ENCODE results near the gene BCL7B. TPM values are rescaled to one million over a fixed set of nuclear protein-coding genes. Genes with fewer than 3 reads are reported as not detected.

The BCL7B gene
- total and polyA plus RNA-seq, 7 donors, result 58.1 to 155 (median 114) TPM

- Histone ChIP-seq H3K4me3 (peak overlapping the region; percentile 60 to 97 (median 92)), H3K36me3 (peaks cover 0 to 10% (median 0%) of the 10 kb centered on the region in 4 donors), H3K27me3 (no peaks in the 10 kb centered on the region), H3K4me1 (peaks cover 0 to 56% (median 47%) of the 10 kb centered on the region in 4 donors), H3K9me3 (no peaks in the 10 kb centered on the region), H3K27ac (peak overlapping the region; percentile 86 to 99 (median 93))
- no peak for DNase-seq
- 1% methylated on average over 62 of the region's 62 CpGs for WGBS, 2 donors
- intact Hi-C loops (cut with DNase I), result loop anchor here (1.0 to 5.0 kb wide), 3 partner anchors 36 to 161 kb away; partner anchors contain the start of genes BCL7B, BUD23, DNAJC30 and TBL2
- TF ChIP-seq EP300 (IDR thresholded peaks at IDR 0.05), result no peak
- no peak for TF ChIP-seq POLR2A (IDR thresholded peaks at IDR 0.05)
- TF ChIP-seq CTCF (IDR thresholded peaks at IDR 0.05), result no peak
- no peak for TF ChIP-seq POLR2AphosphoS5 (IDR thresholded peaks at IDR 0.05)
Measured at GRCh38 chr7:73521636-73522104, 35.8 kb downstream of the BCL7B start.

- Histone ChIP-seq H3K36me3 (peaks cover 0 to 18% (median under 1%) of the 10 kb centered on the region in 4 donors), H3K9me3 (no peaks in the 10 kb centered on the region), H3K4me1 (peaks cover 0 to 62% (median 47%) of the 10 kb centered on the region in 4 donors), H3K27me3 (no peaks in the 10 kb centered on the region), H3K27ac (peak overlapping the region; percentile 86 to 99 (median 93)), H3K4me3 (peak overlapping the region; percentile 60 to 97 (median 92))
- WGBS, 2 donors, result 0 to 1% methylated on average over 36 of the region's 36 CpGs
- TF ChIP-seq POLR2A (IDR thresholded peaks at IDR 0.05) (no peak), EP300 (IDR thresholded peaks at IDR 0.05) (no peak), POLR2AphosphoS5 (IDR thresholded peaks at IDR 0.05) (no peak), CTCF (IDR thresholded peaks at IDR 0.05) (no peak)
- intact Hi-C loops (cut with DNase I), result loop anchor here (5.0 kb wide), 1 partner anchor 161 kb away; the partner anchor contains the start of genes BUD23 and DNAJC30
- no peak for DNase-seq
Measured at GRCh38 chr7:73520673-73521635, 36.5 kb downstream of the BCL7B start.

- intact Hi-C loops (cut with DNase I), result loop anchor here (5.0 kb wide), 1 partner anchor 162 kb away; the partner anchor contains the start of genes BUD23 and DNAJC30
- Histone ChIP-seq H3K4me3 (peak overlapping the region in 3 of 4 donors; percentile 88 to 97 (median 95)), H3K4me1 (peaks cover 0 to 64% (median 47%) of the 10 kb centered on the region in 4 donors), H3K9me3 (no peaks in the 10 kb centered on the region), H3K27me3 (no peaks in the 10 kb centered on the region), H3K36me3 (peaks cover 0 to 26% (median 3%) of the 10 kb centered on the region in 4 donors), H3K27ac (peak overlapping the region; percentile 86 to 99 (median 93))
- WGBS, 2 donors, result 63 to 65% methylated on average over 18 of the region's 18 CpGs
- no peak for DNase-seq
- TF ChIP-seq EP300 (IDR thresholded peaks at IDR 0.05), result no peak
- TF ChIP-seq CTCF (IDR thresholded peaks at IDR 0.05), result no peak
- no peak for TF ChIP-seq POLR2AphosphoS5 (IDR thresholded peaks at IDR 0.05)
- no peak for TF ChIP-seq POLR2A (IDR thresholded peaks at IDR 0.05)
Measured at GRCh38 chr7:73519867-73520672, 37.4 kb downstream of the BCL7B start.

- no peaks in the 10 kb centered on the region for H3K9me3 ChIP-seq
- no peaks in the 10 kb centered on the region for H3K27me3 ChIP-seq
- TF ChIP-seq CTCF (IDR thresholded peaks at IDR 0.05) (no peak), POLR2AphosphoS5 (IDR thresholded peaks at IDR 0.05) (no peak), EP300 (IDR thresholded peaks at IDR 0.05) (no peak), POLR2A (IDR thresholded peaks at IDR 0.05) (no peak)
- H3K36me3 ChIP-seq, result peaks cover 0 to 42% (median 3%) of the 10 kb centered on the region in 4 donors
- 80 to 83% methylated on average over 5 of the region's 5 CpGs for WGBS, 2 donors
- DNase-seq, result no peak
- no peak overlapping the region for H3K4me3 ChIP-seq
- H3K4me1 ChIP-seq, result peaks cover 0 to 71% (median 53%) of the 10 kb centered on the region in 4 donors
- H3K27ac ChIP-seq, result peak overlapping the region in 2 of 4 donors; percentile 93
- intact Hi-C loops (cut with DNase I), result no loop called here
Measured at GRCh38 chr7:73518470-73518869, 39.0 kb downstream of the BCL7B start.

Data from sigmoid colon (tissue), 7 donors.